ENCODE data around the gene AGER.
"Not testable (repeated sequence)": the region's sequence is repeated elsewhere in the genome, so short reads cannot be mapped to it uniquely, and the experiment has no call there.

Gene AGER

GRCh38 chr6:32184084-32184640, at the start of gene AGER:
Gene AGER (minus strand): TSS chr6:32184253. CDS start chr6:32184222, 31 bp downstream.
- DNase-seq = no peak

- peak; percentile 16 for DNase-seq
Measured at GRCh38 chr6:32226434-32226833, 42.4 kb upstream of the AGER start.

- peak; percentile 60 for DNase-seq
Measured at GRCh38 chr6:32224696-32225095, 40.6 kb upstream of the AGER start.

GRCh38 chr6:32223258-32224235, 39.5 kb upstream of the AGER start, which contains the start of gene NOTCH4:
Gene NOTCH4 (minus strand): TSS chr6:32224067. CDS start chr6:32223928, 139 bp downstream.
- DNase-seq = no peak

- no peak for DNase-seq
Measured at GRCh38 chr6:32222333-32223230, 38.5 kb upstream of the AGER start.

DNA sequence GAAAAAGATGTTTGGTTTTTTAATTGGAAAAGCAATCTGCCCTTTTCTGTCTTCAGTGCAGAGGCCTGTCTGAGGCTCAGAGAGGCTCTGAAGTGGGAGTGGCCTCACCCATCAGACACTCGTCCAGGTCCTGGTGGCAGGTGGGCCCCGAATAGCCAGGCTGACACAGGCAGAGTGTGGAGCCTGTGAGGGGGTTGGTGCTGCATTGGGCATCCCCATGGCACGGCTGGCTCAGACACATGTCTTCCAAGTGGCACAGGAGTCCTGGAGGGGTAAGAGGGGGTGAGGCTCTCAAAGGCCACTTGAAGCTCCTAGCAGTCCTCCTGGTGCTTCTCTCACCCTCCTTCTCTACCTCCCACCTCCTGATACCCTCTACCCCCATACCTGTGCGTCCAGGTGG, 36.0 kb upstream of the AGER start:
- no peak for DNase-seq

DNA sequence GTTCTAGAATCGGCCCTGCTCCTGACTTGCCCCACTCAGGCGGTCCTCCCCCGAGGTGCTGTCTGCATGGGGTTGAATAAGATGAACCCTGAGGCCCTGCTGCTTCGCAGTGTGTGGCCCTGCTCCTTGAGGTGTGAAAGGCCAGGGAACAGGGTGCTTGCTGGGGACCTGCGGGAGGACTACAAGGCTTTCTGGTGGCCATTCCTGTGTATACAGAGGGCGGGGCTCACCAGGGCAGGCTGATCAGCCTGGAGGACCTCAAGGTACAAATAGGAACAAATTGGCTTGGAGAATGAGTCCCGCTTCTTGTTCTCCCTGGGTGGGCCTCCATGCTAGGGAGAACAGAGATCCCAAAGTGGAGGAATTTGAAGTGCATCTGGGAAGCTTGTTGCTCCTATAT, 34.1 kb upstream of the AGER start:
- DNase-seq = no peak

- DNase-seq = no peak
Measured at GRCh38 chr6:32216998-32217397, 32.9 kb upstream of the AGER start.

GRCh38 chr6:32216285-32216684, 32.2 kb upstream of the AGER start:
- DNase-seq = no peak

GRCh38 chr6:32215617-32216016, 31.6 kb upstream of the AGER start:
- DNase-seq = no peak

- DNase-seq = no peak
Measured at GRCh38 chr6:32214126-32214525, 30.1 kb upstream of the AGER start.

DNA sequence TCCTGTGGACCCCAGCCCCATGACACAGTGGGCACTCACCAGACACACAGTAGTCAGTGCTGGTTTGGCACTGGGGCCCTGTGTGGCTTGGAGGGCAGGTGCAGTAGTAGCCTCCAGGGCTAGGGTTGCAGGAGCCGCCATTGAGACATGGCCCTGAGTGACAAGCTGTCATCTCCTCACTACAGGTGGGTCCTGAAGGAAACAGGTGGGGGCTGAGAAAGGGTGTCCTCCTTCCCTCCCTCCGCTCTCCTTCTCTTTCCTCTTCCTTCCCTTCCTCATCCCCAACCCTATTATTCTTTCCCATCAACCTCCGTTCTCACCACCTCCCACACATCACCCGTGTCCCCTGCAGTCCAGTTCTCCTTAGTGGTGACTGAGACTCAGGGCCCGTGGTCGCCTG, 29.6 kb upstream of the AGER start:
- DNase-seq = no peak

- DNase-seq = no peak
Measured at GRCh38 chr6:32212076-32212760, 28.2 kb upstream of the AGER start.

DNA sequence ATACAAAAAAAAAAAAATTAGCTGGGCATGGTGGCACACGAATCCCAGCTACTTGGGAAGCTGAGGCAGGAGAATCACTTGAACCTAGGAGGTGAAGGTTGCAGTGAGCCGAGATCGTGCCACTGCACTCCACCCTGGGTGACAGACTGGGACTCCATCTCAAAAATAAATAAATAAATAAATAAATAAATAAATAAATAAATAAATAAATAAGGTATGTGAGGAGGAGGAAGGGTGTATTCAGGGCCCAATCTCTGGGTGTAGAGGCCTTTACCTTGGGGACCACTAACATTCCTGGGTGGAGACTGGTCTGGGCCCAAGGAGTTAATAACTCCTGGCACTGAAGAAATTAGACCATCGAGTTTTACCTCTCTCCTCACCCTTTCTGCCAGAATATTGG, 27.4 kb upstream of the AGER start:
- not testable (repeated sequence) for DNase-seq

- no peak for DNase-seq
Measured at GRCh38 chr6:32210191-32210601, 26.1 kb upstream of the AGER start.

DNA sequence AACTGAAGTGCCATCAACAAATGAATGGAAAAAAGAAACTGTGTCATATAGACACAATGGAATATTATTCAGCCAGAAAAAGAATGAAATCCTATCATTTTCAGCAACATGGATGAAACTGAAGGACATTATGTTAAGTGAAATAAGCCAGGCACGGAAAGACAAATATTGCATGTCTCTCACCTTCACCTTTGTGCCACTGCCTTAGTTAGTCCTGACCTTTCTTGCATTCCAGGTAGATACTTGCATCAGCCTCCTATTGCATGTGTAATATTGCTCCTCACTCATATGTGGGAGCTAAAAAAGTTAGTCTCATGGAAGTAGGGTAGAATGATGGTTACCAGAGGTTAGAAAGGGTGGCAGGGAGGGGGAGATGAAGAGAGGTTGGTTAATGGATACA, 24.9 kb upstream of the AGER start:
- no peak for DNase-seq

DNA sequence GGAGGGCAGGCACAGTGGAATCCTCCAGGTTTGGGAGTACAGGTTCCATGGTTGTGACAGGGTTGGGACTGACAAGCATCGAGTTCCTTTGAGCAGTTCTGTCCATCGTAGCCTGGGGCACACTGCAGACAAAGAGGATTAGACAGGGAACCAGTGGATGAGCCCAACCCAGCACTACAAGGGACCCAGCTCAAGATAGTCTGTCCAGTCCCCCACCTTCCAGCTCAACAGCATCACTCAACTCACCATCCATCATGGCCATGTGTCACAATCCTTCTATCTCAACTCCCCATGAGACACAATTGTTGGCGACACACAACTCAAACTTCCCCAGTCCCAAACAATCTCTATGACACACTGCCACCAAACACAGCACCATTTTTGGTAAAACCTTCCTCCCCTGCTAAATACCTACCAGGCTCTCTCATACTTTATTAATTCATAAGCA, 20.2 kb upstream of the AGER start:
- no peak for DNase-seq

DNA sequence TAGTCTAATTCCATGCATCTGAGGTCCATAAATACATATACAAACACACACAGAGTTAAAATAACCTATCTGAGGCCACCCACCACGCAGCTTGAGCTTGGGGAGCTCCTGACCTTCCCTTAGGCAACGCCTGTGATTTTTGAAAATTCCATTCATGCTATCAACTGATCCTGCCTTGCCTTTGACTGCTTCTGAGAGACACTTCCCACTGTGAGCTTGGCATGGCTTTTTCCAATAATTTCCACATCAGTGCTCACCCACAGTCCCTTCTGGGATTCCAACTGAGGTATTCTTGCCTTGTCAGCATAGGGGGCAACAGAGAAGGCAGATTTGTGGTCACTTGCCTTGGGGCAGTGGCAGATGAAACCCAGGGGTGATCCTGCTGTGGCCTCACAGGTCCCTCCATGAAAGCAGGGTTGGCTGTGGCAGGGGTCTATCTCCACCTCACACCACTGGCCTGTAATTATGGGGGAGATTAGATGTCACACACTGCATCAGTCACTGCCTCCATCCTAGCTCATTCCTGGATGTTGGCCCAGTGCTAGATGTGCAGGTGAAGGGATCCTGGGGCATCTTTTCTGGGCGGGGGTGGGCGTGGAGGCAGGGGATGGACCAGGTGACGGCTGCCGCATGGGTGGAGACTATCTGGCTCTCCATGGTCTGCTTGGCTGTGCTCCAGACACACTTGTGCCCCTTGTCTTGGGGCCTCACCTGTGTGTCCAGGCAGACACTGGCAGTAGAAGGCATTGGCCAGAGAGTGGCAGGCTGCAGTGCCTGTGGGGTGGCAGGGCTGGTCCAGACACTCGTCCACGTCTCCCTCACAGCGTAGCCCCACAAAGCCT, 19.6 kb upstream of the AGER start:
- no peak for DNase-seq

DNA sequence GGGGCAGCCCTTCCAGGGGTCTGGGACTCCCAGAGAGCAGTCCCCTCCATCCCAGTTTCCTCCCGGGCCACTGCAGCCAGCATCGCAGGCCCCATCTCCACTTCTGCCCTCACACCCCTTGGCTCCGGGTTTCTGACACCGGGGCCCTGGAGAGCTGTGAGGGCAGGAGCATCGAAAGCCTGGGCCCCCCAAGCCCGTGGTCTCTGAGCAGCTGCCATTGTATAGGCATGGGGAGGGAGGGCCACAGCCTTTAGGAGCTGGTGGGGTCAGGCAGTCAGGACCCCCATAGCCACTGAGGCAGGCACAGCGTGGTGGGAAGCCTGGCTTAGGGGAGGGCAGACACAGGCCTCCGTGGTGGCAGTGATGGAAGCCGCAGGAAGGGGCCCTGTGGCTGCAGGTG, 18.1 kb upstream of the AGER start:
- no peak for DNase-seq

- no peak for DNase-seq
Measured at GRCh38 chr6:32200711-32201475, 16.8 kb upstream of the AGER start.

GRCh38 chr6:32198866-32199265, 14.8 kb upstream of the AGER start:
- DNase-seq = no peak
